Cardiac muscle cell (in vitro differentiated cells and primary cell): Measurements from ENCODE around the gene KIAA1614. TPM values are rescaled to one million over a fixed set of nuclear protein-coding genes. Genes with fewer than 3 reads are reported as not detected.

ENCODE experiments used
- DNase-seq, 2 donors: peaks; one replicate each; pipeline versions ENCODE4 v3.0.0 to v3.0.0-alpha.2; 2010 to 2017; ENCODE audit warnings: low read depth in 1 of 2, low spot score in 1 of 2
- H3K27ac ChIP-seq: fragments of 200-600 bp; sonication (generic); 2 replicates; pipeline ENCODE4 v1.5.1; 2016
- H3K27me3 ChIP-seq: fragments of 200-600 bp; sonication (generic); 2 replicates; pipeline ENCODE4 v1.6.0; 2016; ENCODE audit warnings: control low read depth
- H3K36me3 ChIP-seq: fragments of 200-600 bp; sonication (generic); 2 replicates; pipeline ENCODE4 v1.5.1; 2016; ENCODE audit warnings: control low read depth
- H3K4me1 ChIP-seq: fragments of 200-600 bp; sonication (generic); 2 replicates; pipeline ENCODE4 v1.8.1; 2017; ENCODE audit warnings: low read depth, mild to moderate bottlenecking, mixed run types
- H3K4me3 ChIP-seq: fragments of 200-600 bp; sonication (generic); 2 replicates; pipeline ENCODE4 v1.5.1; 2016; ENCODE audit warnings: mild to moderate bottlenecking
- H3K9me3 ChIP-seq: fragments of 200-600 bp; sonication (generic); 2 replicates; pipeline ENCODE4 v1.5.1; 2017; ENCODE audit warnings: low read depth, mild to moderate bottlenecking, control low read depth
- polyA plus RNA-seq: library from polyadenylated mRNA; unstranded; fragments of >200 nt; fragmentation: Nextera tagmentation; extraction: Ambion mirVana; gene quantifications from 2 replicates; pipeline ENCODE4 v1.2.1, GENCODE V29; 2016
- total RNA-seq: library from RNA; depleted of rRNA; stranded (reverse); fragments of >200 nt; gene quantifications from 2 replicates; pipeline ENCODE4 v1.2.3, GENCODE V29; 2016
- TF ChIP-seq, protein P1 (sequence below): IDR thresholded peaks from 2 replicates; pipeline ENCODE4 v1.5.1; 2012; ENCODE audit warnings: low read depth, mild to moderate bottlenecking, low read length

The KIAA1614 gene
- total and polyA plus RNA-seq, 2 experiments from 2014 or later = 1.3 to 2.2 TPM

GRCh38 chr1:180940445-180940844 lies 27.7 kb downstream of the KIAA1614 start:
- H3K27ac ChIP-seq = no peak overlapping the region
- TF ChIP-seq, protein P1, sequence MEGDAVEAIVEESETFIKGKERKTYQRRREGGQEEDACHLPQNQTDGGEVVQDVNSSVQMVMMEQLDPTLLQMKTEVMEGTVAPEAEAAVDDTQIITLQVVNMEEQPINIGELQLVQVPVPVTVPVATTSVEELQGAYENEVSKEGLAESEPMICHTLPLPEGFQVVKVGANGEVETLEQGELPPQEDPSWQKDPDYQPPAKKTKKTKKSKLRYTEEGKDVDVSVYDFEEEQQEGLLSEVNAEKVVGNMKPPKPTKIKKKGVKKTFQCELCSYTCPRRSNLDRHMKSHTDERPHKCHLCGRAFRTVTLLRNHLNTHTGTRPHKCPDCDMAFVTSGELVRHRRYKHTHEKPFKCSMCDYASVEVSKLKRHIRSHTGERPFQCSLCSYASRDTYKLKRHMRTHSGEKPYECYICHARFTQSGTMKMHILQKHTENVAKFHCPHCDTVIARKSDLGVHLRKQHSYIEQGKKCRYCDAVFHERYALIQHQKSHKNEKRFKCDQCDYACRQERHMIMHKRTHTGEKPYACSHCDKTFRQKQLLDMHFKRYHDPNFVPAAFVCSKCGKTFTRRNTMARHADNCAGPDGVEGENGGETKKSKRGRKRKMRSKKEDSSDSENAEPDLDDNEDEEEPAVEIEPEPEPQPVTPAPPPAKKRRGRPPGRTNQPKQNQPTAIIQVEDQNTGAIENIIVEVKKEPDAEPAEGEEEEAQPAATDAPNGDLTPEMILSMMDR = no peak
- no peak for DNase-seq
- H3K4me1 ChIP-seq = no peaks in the 10 kb centered on the region
- no peaks in the 10 kb centered on the region for H3K27me3 ChIP-seq
- no peaks in the 10 kb centered on the region for H3K9me3 ChIP-seq
- no peaks in the 10 kb centered on the region for H3K36me3 ChIP-seq
- no peak overlapping the region for H3K4me3 ChIP-seq

- TF ChIP-seq, protein P1 = no peak
- H3K27me3 ChIP-seq = no peaks in the 10 kb centered on the region
- H3K4me1 ChIP-seq = no peaks in the 10 kb centered on the region
- no peaks in the 10 kb centered on the region for H3K9me3 ChIP-seq
- H3K4me3 ChIP-seq = no peak overlapping the region
- DNase-seq = no peak
- H3K27ac ChIP-seq = no peak overlapping the region
- H3K36me3 ChIP-seq = no peaks in the 10 kb centered on the region
These were observed 29.0 kb downstream of the KIAA1614 start for GRCh38 chr1:180941518-180942275.

DNA sequence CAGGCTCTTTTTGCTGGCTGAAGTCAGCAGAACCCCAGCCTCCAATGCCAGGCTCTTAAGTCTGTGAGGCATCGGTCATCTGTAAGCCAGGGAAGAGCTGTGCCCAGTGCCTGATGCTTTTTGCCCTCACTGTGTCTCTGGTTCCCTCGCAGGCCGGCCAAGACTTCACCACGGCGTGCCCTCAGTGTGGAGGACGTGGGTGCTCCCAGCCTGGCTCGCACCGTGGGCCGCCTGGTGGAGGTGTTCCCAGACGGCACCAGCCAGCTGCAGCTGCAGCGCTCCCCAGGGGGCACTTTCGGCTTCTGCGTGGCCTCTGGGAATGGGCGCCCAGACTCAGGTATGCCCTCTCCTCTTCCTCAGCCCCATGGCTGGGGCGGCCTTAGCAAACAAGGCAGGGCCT lies 32.5 kb downstream of the KIAA1614 start:
- Histone ChIP-seq H3K27me3 (no peaks in the 10 kb centered on the region), H3K4me3 (no peak overlapping the region), H3K9me3 (no peaks in the 10 kb centered on the region), H3K4me1 (no peaks in the 10 kb centered on the region), H3K36me3 (no peaks in the 10 kb centered on the region), H3K27ac (no peak overlapping the region)
- TF ChIP-seq, protein P1 = no peak
- DNase-seq = no peak

DNA sequence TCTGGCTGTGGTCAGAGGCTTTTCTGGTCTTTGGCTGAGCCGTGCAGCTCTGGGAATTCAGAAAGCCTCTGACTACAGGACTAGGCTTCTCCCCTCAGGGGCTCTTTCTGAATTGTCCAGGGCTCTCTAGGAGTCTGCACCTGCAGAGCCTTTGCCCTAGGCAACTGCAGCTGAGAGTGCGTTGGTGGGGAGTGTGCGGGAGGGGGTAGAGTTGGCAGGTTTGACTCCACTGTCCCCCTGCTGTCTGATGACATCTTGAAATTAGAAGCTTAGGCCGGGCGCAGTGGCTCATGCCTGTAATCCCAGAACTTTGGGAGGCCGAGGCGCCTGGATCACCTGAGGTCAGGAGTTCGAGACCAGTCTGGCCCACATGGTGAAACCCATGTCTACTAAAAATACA lies 32.9 kb downstream of the KIAA1614 start:
- no peak overlapping the region for H3K4me3 ChIP-seq
- TF ChIP-seq, protein P1 = no peak
- H3K27me3 ChIP-seq = no peaks in the 10 kb centered on the region
- no peaks in the 10 kb centered on the region for H3K4me1 ChIP-seq
- no peak for DNase-seq
- no peaks in the 10 kb centered on the region for H3K36me3 ChIP-seq
- H3K27ac ChIP-seq = no peak overlapping the region
- H3K9me3 ChIP-seq = no peaks in the 10 kb centered on the region

GRCh38 chr1:180946056-180946455 lies 33.4 kb downstream of the KIAA1614 start:
- H3K27me3 ChIP-seq = no peaks in the 10 kb centered on the region
- no peaks in the 10 kb centered on the region for H3K9me3 ChIP-seq
- H3K4me3 ChIP-seq = no peak overlapping the region
- H3K36me3 ChIP-seq = no peaks in the 10 kb centered on the region
- TF ChIP-seq, protein P1 = no peak
- no peak for DNase-seq
- no peaks in the 10 kb centered on the region for H3K4me1 ChIP-seq
- no peak overlapping the region for H3K27ac ChIP-seq
